ENCODE data around the gene SLIT3.

Gene SLIT3

GRCh38 chr5:168777651-168778050 is 523.3 kb downstream of the SLIT3 start:
- TF ChIP-seq POU2F2 (IDR thresholded peaks at IDR 0.05; ENCODE audit: low read depth, low read length) = no peak
- TF ChIP-seq SPI1 (IDR thresholded peaks at IDR 0.05; ENCODE audit: low read depth, low read length) = no peak
- no peak for TF ChIP-seq TAF1 (IDR thresholded peaks at IDR 0.05; ENCODE audit: low read depth, low read length)
- TF ChIP-seq POLR2A (IDR thresholded peaks at IDR 0.05; ENCODE audit: low read depth, low read length) = no peak
- no peak for TF ChIP-seq POLR2AphosphoS5 (IDR thresholded peaks at IDR 0.05; ENCODE audit: low read depth, low read length)
- no peak for TF ChIP-seq PAX5 (IDR thresholded peaks at IDR 0.05; ENCODE audit: insufficient read depth, low read length, severe bottlenecking)
- DNase-seq (ENCODE audit: insufficient read length, low spot score) (no peak), FAIRE-seq (no peak)

- DNase-seq (ENCODE audit: insufficient read length, low spot score) (no peak), FAIRE-seq (no peak)
- TF ChIP-seq SPI1 (IDR thresholded peaks at IDR 0.05; ENCODE audit: low read depth, low read length) (no peak), POLR2AphosphoS5 (IDR thresholded peaks at IDR 0.05; ENCODE audit: low read depth, low read length) (no peak), POLR2A (IDR thresholded peaks at IDR 0.05; ENCODE audit: low read depth, low read length) (no peak), PAX5 (IDR thresholded peaks at IDR 0.05; ENCODE audit: insufficient read depth, low read length, severe bottlenecking) (no peak), TAF1 (IDR thresholded peaks at IDR 0.05; ENCODE audit: low read depth, low read length) (no peak), POU2F2 (IDR thresholded peaks at IDR 0.05; ENCODE audit: low read depth, low read length) (no peak)
Observed at GRCh38 chr5:168776070-168776469, 524.9 kb downstream of the SLIT3 start.

- FAIRE-seq (no peak), DNase-seq (ENCODE audit: insufficient read length, low spot score) (no peak)
- no peak for TF ChIP-seq POU2F2 (IDR thresholded peaks at IDR 0.05; ENCODE audit: low read depth, low read length)
- TF ChIP-seq POLR2AphosphoS5 (IDR thresholded peaks at IDR 0.05; ENCODE audit: low read depth, low read length) = no peak
- TF ChIP-seq TAF1 (IDR thresholded peaks at IDR 0.05; ENCODE audit: low read depth, low read length) = no peak
- no peak for TF ChIP-seq SPI1 (IDR thresholded peaks at IDR 0.05; ENCODE audit: low read depth, low read length)
- TF ChIP-seq POLR2A (IDR thresholded peaks at IDR 0.05; ENCODE audit: low read depth, low read length) = no peak
- no peak for TF ChIP-seq PAX5 (IDR thresholded peaks at IDR 0.05; ENCODE audit: insufficient read depth, low read length, severe bottlenecking)
Observed at GRCh38 chr5:168773226-168773625, 527.7 kb downstream of the SLIT3 start.

GRCh38 chr5:168772316-168772961 is 528.5 kb downstream of the SLIT3 start:
- no peak for DNase-seq (ENCODE audit: insufficient read length, low spot score)
- TF ChIP-seq POLR2A (IDR thresholded peaks at IDR 0.05; ENCODE audit: low read depth, low read length) (no peak), PAX5 (IDR thresholded peaks at IDR 0.05; ENCODE audit: insufficient read depth, low read length, severe bottlenecking) (no peak), POU2F2 (IDR thresholded peaks at IDR 0.05; ENCODE audit: low read depth, low read length) (no peak), POLR2AphosphoS5 (IDR thresholded peaks at IDR 0.05; ENCODE audit: low read depth, low read length) (no peak)
- FAIRE-seq = no peak

DNA sequence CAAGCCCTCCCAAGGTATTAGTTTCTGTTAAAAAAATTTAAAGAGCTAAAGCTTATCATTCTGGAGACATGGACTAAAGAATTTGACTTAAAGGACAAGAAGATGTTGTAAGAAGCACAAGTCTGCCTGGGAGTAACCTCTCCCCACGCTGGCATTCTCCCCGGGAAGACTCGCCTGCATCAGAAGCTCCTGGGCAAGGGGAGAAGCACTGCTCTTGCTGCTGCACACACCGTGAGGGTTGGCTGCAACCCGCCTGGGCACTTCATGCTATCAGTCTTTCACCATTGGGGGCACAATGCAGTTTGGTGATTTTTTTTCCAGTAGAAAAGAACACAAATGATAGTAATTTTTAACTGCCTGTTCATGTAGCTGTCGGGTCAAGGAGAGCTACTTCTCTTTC is 529.3 kb downstream of the SLIT3 start:
- no peak for TF ChIP-seq POU2F2 (IDR thresholded peaks at IDR 0.05; ENCODE audit: low read depth, low read length)
- TF ChIP-seq SPI1 (IDR thresholded peaks at IDR 0.05; ENCODE audit: low read depth, low read length) = no peak
- no peak for TF ChIP-seq PAX5 (IDR thresholded peaks at IDR 0.05; ENCODE audit: insufficient read depth, low read length, severe bottlenecking)
- TF ChIP-seq POLR2A (IDR thresholded peaks at IDR 0.05; ENCODE audit: low read depth, low read length) = no peak
- no peak for TF ChIP-seq POLR2AphosphoS5 (IDR thresholded peaks at IDR 0.05; ENCODE audit: low read depth, low read length)
- no peak for TF ChIP-seq TAF1 (IDR thresholded peaks at IDR 0.05; ENCODE audit: low read depth, low read length)
- FAIRE-seq = no peak
- DNase-seq (ENCODE audit: insufficient read length, low spot score) = no peak

DNA sequence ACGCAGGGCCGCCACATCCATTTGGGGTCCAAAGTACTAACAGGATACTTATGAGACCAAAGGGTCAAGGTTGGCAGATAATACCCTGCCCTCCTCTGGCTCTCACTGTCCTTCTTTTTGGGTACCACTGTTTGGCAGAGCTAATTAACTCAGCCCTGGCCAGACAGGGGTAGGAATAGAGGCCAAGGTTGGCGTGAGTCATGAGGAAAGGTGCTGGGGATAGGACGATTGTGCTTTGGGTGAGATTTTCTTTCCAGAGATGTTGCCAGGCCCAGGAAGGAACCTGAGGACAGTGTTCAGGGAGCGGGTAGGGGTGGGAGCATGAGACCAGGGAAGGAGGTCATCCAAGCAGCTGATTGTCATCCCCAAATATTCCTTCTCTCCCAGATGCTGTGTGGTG is 529.9 kb downstream of the SLIT3 start:
- TF ChIP-seq POLR2A (IDR thresholded peaks at IDR 0.05; ENCODE audit: low read depth, low read length) (no peak), PAX5 (IDR thresholded peaks at IDR 0.05; ENCODE audit: insufficient read depth, low read length, severe bottlenecking) (no peak), POLR2AphosphoS5 (IDR thresholded peaks at IDR 0.05; ENCODE audit: low read depth, low read length) (no peak), SPI1 (IDR thresholded peaks at IDR 0.05; ENCODE audit: low read depth, low read length) (no peak), POU2F2 (IDR thresholded peaks at IDR 0.05; ENCODE audit: low read depth, low read length) (no peak), TAF1 (IDR thresholded peaks at IDR 0.05; ENCODE audit: low read depth, low read length) (no peak)
- DNase-seq (ENCODE audit: insufficient read length, low spot score) = no peak
- FAIRE-seq = no peak

DNA sequence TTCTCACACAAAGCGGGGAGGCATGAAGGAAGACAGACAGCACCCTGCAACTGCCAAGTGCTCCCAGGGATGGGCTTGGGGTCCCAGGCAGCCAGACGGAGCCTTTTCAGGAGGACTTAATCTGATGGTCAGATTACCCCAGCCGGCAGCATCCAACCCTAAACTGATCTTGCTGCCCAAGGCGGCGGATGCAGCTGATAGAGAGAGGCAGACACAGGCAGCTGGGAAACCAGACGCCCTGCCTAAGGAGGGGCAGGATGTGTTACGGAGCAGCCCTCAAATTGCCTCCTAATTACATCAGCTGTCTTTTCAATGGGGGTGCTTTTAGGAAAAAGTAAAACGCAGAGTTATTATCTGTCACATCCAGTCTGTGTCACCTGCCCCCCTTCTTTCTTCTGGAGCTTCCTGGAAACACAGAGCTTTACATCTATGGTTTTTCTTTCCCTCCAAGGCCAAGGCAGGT is 530.9 kb downstream of the SLIT3 start:
- FAIRE-seq (no peak), DNase-seq (ENCODE audit: insufficient read length, low spot score) (no peak)
- no peak for TF ChIP-seq SPI1 (IDR thresholded peaks at IDR 0.05; ENCODE audit: low read depth, low read length)
- TF ChIP-seq POU2F2 (IDR thresholded peaks at IDR 0.05; ENCODE audit: low read depth, low read length) = no peak
- TF ChIP-seq TAF1 (IDR thresholded peaks at IDR 0.05; ENCODE audit: low read depth, low read length) = no peak
- no peak for TF ChIP-seq POLR2AphosphoS5 (IDR thresholded peaks at IDR 0.05; ENCODE audit: low read depth, low read length)
- TF ChIP-seq PAX5 (IDR thresholded peaks at IDR 0.05; ENCODE audit: insufficient read depth, low read length, severe bottlenecking) = no peak
- TF ChIP-seq POLR2A (IDR thresholded peaks at IDR 0.05; ENCODE audit: low read depth, low read length) = no peak

- no peak for TF ChIP-seq POU2F2 (IDR thresholded peaks at IDR 0.05; ENCODE audit: low read depth, low read length)
- TF ChIP-seq TAF1 (IDR thresholded peaks at IDR 0.05; ENCODE audit: low read depth, low read length) = no peak
- no peak for TF ChIP-seq PAX5 (IDR thresholded peaks at IDR 0.05; ENCODE audit: insufficient read depth, low read length, severe bottlenecking)
- no peak for TF ChIP-seq POLR2A (IDR thresholded peaks at IDR 0.05; ENCODE audit: low read depth, low read length)
- no peak for TF ChIP-seq POLR2AphosphoS5 (IDR thresholded peaks at IDR 0.05; ENCODE audit: low read depth, low read length)
- no peak for TF ChIP-seq SPI1 (IDR thresholded peaks at IDR 0.05; ENCODE audit: low read depth, low read length)
- DNase-seq (ENCODE audit: insufficient read length, low spot score) (no peak), FAIRE-seq (no peak)
Observed at GRCh38 chr5:168768172-168768571, 532.8 kb downstream of the SLIT3 start.

- FAIRE-seq = no peak
- TF ChIP-seq PAX5 (IDR thresholded peaks at IDR 0.05; ENCODE audit: insufficient read depth, low read length, severe bottlenecking) (no peak), SPI1 (IDR thresholded peaks at IDR 0.05; ENCODE audit: low read depth, low read length) (no peak), POLR2A (IDR thresholded peaks at IDR 0.05; ENCODE audit: low read depth, low read length) (no peak), TAF1 (IDR thresholded peaks at IDR 0.05; ENCODE audit: low read depth, low read length) (no peak), POLR2AphosphoS5 (IDR thresholded peaks at IDR 0.05; ENCODE audit: low read depth, low read length) (no peak), POU2F2 (IDR thresholded peaks at IDR 0.05; ENCODE audit: low read depth, low read length) (no peak)
- DNase-seq (ENCODE audit: insufficient read length, low spot score) = no peak
Observed at GRCh38 chr5:168766426-168766700, 534.6 kb downstream of the SLIT3 start.

All from GM12891 (cell line).